Brain microvascular endothelial cell (primary cell): ENCODE measurements around the gene HES7.

ENCODE experiments used
- DNase-seq: peaks from one replicate; pipeline ENCODE4 v3.0.0-alpha.2; 2020
- H3K27ac ChIP-seq: fragments of 250-450 bp; sonication (Bioruptor Pico); 2 replicates; pipeline ENCODE4 v1.5.1; 2020; ENCODE audit warnings: mild to moderate bottlenecking, moderate library complexity
- H3K27me3 ChIP-seq: fragments of 250-450 bp; sonication (Bioruptor Pico); replicated peaks from 2 replicates; pipeline ENCODE4 v1.5.1; 2020; ENCODE audit warnings: mild to moderate bottlenecking
- H3K36me3 ChIP-seq: fragments of 250-450 bp; sonication (Bioruptor Pico); replicated peaks from 2 replicates; pipeline ENCODE4 v1.5.1; 2020; ENCODE audit warnings: mild to moderate bottlenecking
- H3K4me3 ChIP-seq: 2 replicates; pipeline ENCODE4 v1.5.1; 2011; ENCODE audit warnings: low read depth, mild to moderate bottlenecking, control low read depth, low read length, moderate library complexity
- in situ Hi-C: cut with HindIII; loops from 2 replicates; pipeline ENCODE4 v1.10.0; 2017; ENCODE audit warnings: low sequenced_read_pairs, low pct_ligation_motif_present
- TF ChIP-seq, protein P1 (sequence below): IDR thresholded peaks from 2 replicates; pipeline ENCODE4 v1.5.1; 2011; ENCODE audit warnings: low read depth, mild to moderate bottlenecking, moderate library complexity, low read length, control low read depth, inconsistent platforms; ENCODE audit errors: missing control alignments

HES7 gene

DNA sequence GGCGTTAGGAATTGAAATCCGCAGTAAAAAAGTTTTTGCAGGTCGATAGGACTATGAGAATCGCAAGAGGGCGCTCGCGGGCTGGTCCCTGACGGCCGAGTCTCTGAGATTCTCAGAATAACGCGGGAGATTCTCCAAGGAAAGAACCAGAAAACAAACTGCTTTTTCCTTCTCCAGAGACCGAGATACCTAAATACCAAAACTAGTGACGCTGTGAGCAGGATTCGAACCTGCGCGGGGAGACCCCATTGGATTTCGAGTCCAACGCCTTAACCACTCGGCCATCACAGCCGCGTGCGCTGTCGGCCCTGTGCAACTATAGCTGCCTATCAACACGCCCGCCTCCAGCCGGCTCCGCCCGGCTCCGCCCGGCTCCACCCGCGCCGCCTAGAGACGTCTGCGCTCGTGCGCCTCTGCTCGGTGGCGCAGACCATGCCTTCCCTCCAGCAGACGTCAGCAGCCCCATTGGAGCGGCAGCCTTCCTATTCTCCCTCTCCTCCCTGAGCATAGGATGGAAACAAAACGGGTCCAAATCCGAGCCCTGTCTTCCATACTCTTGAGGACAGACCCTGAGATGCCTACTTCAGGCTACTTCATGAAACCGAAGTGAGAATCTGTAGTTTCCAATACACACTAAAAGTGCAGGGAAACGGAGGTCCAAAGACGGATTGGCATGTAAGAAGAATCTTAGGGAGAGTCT, 14.9 kb upstream of the HES7 start:
- Histone ChIP-seq H3K36me3 (peaks cover 35% of the 10 kb centered on the region), H3K4me3 (peak overlapping the region; percentile 60)

DNA sequence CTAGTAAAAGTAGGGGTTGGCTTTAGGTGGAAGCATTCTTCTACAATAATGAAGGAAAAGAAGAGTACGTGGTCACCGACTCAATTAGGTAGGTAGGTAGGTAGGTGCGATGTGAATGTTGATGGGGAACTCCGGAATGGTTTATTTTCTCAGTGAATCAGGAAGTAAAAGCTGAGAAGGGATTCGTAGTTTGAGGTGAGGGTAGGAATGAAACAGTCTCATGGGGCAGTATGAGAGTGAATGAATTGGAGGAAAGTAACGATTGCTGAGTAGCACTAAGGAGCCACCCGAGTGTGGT, 14.4 kb upstream of the HES7 start:
- Histone ChIP-seq H3K4me3 (peak overlapping the region; percentile 47), H3K27ac (peak overlapping the region; percentile 13), H3K36me3 (peaks cover 33% of the 10 kb centered on the region), H3K27me3 (no peaks in the 10 kb centered on the region)
- TF ChIP-seq, protein P1, sequence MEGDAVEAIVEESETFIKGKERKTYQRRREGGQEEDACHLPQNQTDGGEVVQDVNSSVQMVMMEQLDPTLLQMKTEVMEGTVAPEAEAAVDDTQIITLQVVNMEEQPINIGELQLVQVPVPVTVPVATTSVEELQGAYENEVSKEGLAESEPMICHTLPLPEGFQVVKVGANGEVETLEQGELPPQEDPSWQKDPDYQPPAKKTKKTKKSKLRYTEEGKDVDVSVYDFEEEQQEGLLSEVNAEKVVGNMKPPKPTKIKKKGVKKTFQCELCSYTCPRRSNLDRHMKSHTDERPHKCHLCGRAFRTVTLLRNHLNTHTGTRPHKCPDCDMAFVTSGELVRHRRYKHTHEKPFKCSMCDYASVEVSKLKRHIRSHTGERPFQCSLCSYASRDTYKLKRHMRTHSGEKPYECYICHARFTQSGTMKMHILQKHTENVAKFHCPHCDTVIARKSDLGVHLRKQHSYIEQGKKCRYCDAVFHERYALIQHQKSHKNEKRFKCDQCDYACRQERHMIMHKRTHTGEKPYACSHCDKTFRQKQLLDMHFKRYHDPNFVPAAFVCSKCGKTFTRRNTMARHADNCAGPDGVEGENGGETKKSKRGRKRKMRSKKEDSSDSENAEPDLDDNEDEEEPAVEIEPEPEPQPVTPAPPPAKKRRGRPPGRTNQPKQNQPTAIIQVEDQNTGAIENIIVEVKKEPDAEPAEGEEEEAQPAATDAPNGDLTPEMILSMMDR, result no peak
- no peak for DNase-seq
- in situ Hi-C loops, result no loop called here

More for the DNA sequence above, 14.9 kb upstream of the HES7 start:
- peak; percentile 98 for DNase-seq
- TF ChIP-seq, protein P1, result peak; percentile 90
- peak overlapping the region; percentile 76 for H3K27ac ChIP-seq
- in situ Hi-C loops, result no loop called here
- H3K27me3 ChIP-seq, result no peaks in the 10 kb centered on the region

- Histone ChIP-seq H3K27ac (peak overlapping the region; percentile 13), H3K27me3 (no peaks in the 10 kb centered on the region), H3K36me3 (peaks cover 31% of the 10 kb centered on the region), H3K4me3 (peak overlapping the region; percentile 47)
- no peak for DNase-seq
- in situ Hi-C loops, result no loop called here
- TF ChIP-seq, protein P1, result no peak
Measured at GRCh38 chr17:8137645-8138373, 13.9 kb upstream of the HES7 start.

GRCh38 chr17:8133941-8134340, 10.0 kb upstream of the HES7 start:
- in situ Hi-C loops, result no loop called here
- H3K27me3 ChIP-seq, result no peaks in the 10 kb centered on the region
- no peak overlapping the region for H3K4me3 ChIP-seq
- TF ChIP-seq, protein P1, result no peak
- H3K27ac ChIP-seq, result no peak overlapping the region
- no peaks in the 10 kb centered on the region for H3K36me3 ChIP-seq
- no peak for DNase-seq

DNA sequence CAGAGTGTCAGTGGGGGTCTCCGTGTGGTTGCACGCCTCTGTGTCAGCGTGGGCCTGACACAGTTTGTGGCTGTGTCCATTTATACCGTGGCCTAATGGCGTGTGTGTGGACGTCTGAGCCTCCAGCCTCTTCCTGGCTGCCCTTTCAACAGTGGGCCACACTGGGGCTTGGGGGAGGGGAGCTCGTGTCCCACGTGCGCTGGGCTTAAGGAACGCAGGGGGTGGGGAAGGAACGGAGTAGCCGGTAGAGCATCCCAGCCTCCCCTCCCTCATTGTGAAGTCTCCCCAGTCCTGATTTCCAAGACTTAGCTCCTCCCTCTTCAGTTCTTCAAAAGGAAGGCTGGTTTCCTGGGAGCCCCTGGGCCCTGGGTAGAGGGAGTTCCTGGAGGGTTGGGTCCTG, 9.5 kb upstream of the HES7 start:
- H3K4me3 ChIP-seq, result no peak overlapping the region
- no peak for DNase-seq
- H3K27ac ChIP-seq, result no peak overlapping the region
- TF ChIP-seq, protein P1, result no peak
- H3K27me3 ChIP-seq, result no peaks in the 10 kb centered on the region
- H3K36me3 ChIP-seq, result no peaks in the 10 kb centered on the region
- in situ Hi-C loops, result no loop called here
